AML-193 (cell line): ENCODE data around the gene YBX2.
"Not testable (repeated sequence)": the region's sequence is repeated elsewhere in the genome, so short reads cannot be mapped to it uniquely, and the experiment has no call there.

Source experiments
- DNase-seq, 2 experiments: peaks; one replicate each; lab custom pipeline; 2025; lab: John Stamatoyannopoulos, UW

Gene YBX2

GRCh38 chr17:7294614-7295153 lies at the start of gene YBX2:
Gene YBX2, minus strand, starts transcription at chr17:7294639. Its CDS starts 139 bp downstream, at chr17:7294500.
- DNase-seq: no peak

- DNase-seq: no peak
Observed at GRCh38 chr17:7343250-7343649, 48.8 kb upstream of the YBX2 start.

GRCh38 chr17:7341842-7342241 lies 47.4 kb upstream of the YBX2 start:
- no peak for DNase-seq

GRCh38 chr17:7340179-7340578 lies 45.7 kb upstream of the YBX2 start:
- DNase-seq: peak in 1 of 2 experiments; percentile 4

GRCh38 chr17:7337600-7337999 lies 43.2 kb upstream of the YBX2 start:
- not testable (repeated sequence) for DNase-seq

- DNase-seq: peak; percentile 31 to 35
Observed at GRCh38 chr17:7336240-7337175, 42.1 kb upstream of the YBX2 start, which contains the start of gene ACAP1. Gene ACAP1, plus strand, starts transcription at chr17:7336529. Its CDS starts 206 bp downstream, at chr17:7336735.

GRCh38 chr17:7335765-7336164 lies 41.3 kb upstream of the YBX2 start:
- DNase-seq: not testable (repeated sequence)

GRCh38 chr17:7334938-7335538 lies 40.6 kb upstream of the YBX2 start:
- DNase-seq: no peak

GRCh38 chr17:7332600-7333069 lies 38.2 kb upstream of the YBX2 start:
- not testable (repeated sequence) for DNase-seq

- no peak for DNase-seq
Observed at GRCh38 chr17:7332111-7332510, 37.7 kb upstream of the YBX2 start.

GRCh38 chr17:7330638-7331015 lies 36.2 kb upstream of the YBX2 start:
- no peak for DNase-seq

- peak in 1 of 2 experiments; percentile 25 for DNase-seq
Observed at GRCh38 chr17:7329997-7330637, 35.7 kb upstream of the YBX2 start.

GRCh38 chr17:7329374-7329996 lies 35.0 kb upstream of the YBX2 start:
- peak; percentile 71 to 73 for DNase-seq

GRCh38 chr17:7328840-7329373 lies 34.5 kb upstream of the YBX2 start, which contains the start of gene NEURL4:
Gene NEURL4, minus strand, starts transcription at chr17:7329335. Its CDS starts 23 bp downstream, at chr17:7329312.
- DNase-seq: no peak

GRCh38 chr17:7328009-7328408 lies 33.6 kb upstream of the YBX2 start:
- no peak for DNase-seq

GRCh38 chr17:7327501-7327900 lies 33.1 kb upstream of the YBX2 start:
- DNase-seq: no peak

- DNase-seq: no peak
Observed at GRCh38 chr17:7327056-7327455, 32.6 kb upstream of the YBX2 start.

- DNase-seq: no peak
Observed at GRCh38 chr17:7326186-7326585, 31.7 kb upstream of the YBX2 start.

- no peak for DNase-seq
Observed at GRCh38 chr17:7325031-7325528, 30.6 kb upstream of the YBX2 start.

- DNase-seq: no peak
Observed at GRCh38 chr17:7324438-7324779, 30.0 kb upstream of the YBX2 start.

- DNase-seq: no peak
Observed at GRCh38 chr17:7323731-7324437, 29.4 kb upstream of the YBX2 start.
